H1 (cell line): ENCODE measurements around the gene TIMM29. TPM values are rescaled to one million over a fixed set of nuclear protein-coding genes. Genes with fewer than 3 reads are reported as not detected.

Experiments
- EGR1 ChIP-seq: IDR thresholded peaks from 2 replicates; pipeline ENCODE4 v1.6.1; 2011; ENCODE audit warnings: low read depth, low read length, borderline replicate concordance
- PHF8 ChIP-seq: fragments of 200-600 bp; sonication (generic); conservative IDR thresholded peaks from 2 replicates; pipeline ENCODE4 v1.7.1; 2012; ENCODE audit warnings: low read depth, mild to moderate bottlenecking, inconsistent platforms, low read length, moderate library complexity
- POLR2AphosphoS5 ChIP-seq: IDR thresholded peaks from 2 replicates; pipeline ENCODE4 v1.6.1; 2011; ENCODE audit warnings: low read depth, low read length
- RNF2 ChIP-seq: fragments of 200-900, 300-1000 bp; sonication (generic); IDR thresholded peaks from 2 replicates; pipeline ENCODE4 v1.7.1; 2016; ENCODE audit warnings: borderline replicate concordance, low read depth, mild to moderate bottlenecking, antibody characterized with exemption, low read length; ENCODE audit not compliant: poor library complexity, severe bottlenecking; ENCODE audit errors: missing control alignments
- SAP30 ChIP-seq: fragments of 300-600 bp; sonication (generic); IDR thresholded peaks from 2 replicates; pipeline ENCODE4 v1.7.1; 2012; ENCODE audit warnings: low read length, moderate library complexity, mild to moderate bottlenecking, inconsistent platforms; ENCODE audit not compliant: insufficient read depth, insufficient replicate concordance
- polyA plus RNA-seq, 7 experiments: library from polyadenylated mRNA; depleted of rRNA in 3 of 7; stranded (reverse) in 5 of 7; unstranded in 2 of 7; fragments of >200 nt in 5 of 7; fragments of 200-250 nt in 2 of 7; gene quantifications; 1 replicate in 5 of 7; 2 replicates in 1 of 7; 4 replicates in 1 of 7; pipeline versions ENCODE4 v1.2.1 to v1.2.3, GENCODE V29; 2011 to 2013; ENCODE audit warnings: missing spikeins in 2 of 7, mixed read lengths in 2 of 7
- total RNA-seq: library from RNA; stranded (reverse); fragmentation: NEBNext Ultra II Directional; extraction: Animal tissue kit (Norgen Biotek cat#: 25700); gene quantifications from 2 replicates; pipeline ENCODE4 v1.2.1, GENCODE V29; 2021
- TF ChIP-seq, protein P1 (sequence below): fragments of 300-600 bp; sonication (generic); IDR thresholded peaks from 2 replicates; pipeline ENCODE4 v1.7.1; 2012; ENCODE audit warnings: low read length, moderate library complexity, mild to moderate bottlenecking, inconsistent platforms; ENCODE audit not compliant: insufficient replicate concordance

TIMM29 gene
- total and polyA plus RNA-seq, 2 of the 8 experiments (the other 6 are each of a cell fraction or from before 2014, with no cell fraction given), result 15.9 to 24.0 TPM

DNA sequence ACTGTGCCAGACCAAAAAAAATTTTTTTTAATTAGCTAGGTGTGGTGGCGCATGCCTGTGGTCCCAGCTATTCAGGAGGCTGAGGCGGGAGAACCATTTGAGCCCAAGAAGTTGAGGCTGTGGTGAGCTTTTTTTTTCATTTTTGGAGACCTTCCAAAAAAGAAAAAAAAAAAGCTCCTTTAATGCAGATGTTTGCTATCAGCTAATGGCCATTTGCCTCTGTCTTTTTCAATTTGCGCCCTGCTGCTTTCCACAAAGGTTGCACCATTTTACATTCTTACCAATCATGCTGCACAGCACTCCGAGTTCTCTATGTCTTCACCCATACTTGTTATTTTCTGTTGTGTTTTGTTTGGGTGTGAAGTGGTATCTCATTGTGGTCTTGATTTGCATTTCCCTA, 16.7 kb downstream of the TIMM29 start (continued):
- TF ChIP-seq, protein P1, sequence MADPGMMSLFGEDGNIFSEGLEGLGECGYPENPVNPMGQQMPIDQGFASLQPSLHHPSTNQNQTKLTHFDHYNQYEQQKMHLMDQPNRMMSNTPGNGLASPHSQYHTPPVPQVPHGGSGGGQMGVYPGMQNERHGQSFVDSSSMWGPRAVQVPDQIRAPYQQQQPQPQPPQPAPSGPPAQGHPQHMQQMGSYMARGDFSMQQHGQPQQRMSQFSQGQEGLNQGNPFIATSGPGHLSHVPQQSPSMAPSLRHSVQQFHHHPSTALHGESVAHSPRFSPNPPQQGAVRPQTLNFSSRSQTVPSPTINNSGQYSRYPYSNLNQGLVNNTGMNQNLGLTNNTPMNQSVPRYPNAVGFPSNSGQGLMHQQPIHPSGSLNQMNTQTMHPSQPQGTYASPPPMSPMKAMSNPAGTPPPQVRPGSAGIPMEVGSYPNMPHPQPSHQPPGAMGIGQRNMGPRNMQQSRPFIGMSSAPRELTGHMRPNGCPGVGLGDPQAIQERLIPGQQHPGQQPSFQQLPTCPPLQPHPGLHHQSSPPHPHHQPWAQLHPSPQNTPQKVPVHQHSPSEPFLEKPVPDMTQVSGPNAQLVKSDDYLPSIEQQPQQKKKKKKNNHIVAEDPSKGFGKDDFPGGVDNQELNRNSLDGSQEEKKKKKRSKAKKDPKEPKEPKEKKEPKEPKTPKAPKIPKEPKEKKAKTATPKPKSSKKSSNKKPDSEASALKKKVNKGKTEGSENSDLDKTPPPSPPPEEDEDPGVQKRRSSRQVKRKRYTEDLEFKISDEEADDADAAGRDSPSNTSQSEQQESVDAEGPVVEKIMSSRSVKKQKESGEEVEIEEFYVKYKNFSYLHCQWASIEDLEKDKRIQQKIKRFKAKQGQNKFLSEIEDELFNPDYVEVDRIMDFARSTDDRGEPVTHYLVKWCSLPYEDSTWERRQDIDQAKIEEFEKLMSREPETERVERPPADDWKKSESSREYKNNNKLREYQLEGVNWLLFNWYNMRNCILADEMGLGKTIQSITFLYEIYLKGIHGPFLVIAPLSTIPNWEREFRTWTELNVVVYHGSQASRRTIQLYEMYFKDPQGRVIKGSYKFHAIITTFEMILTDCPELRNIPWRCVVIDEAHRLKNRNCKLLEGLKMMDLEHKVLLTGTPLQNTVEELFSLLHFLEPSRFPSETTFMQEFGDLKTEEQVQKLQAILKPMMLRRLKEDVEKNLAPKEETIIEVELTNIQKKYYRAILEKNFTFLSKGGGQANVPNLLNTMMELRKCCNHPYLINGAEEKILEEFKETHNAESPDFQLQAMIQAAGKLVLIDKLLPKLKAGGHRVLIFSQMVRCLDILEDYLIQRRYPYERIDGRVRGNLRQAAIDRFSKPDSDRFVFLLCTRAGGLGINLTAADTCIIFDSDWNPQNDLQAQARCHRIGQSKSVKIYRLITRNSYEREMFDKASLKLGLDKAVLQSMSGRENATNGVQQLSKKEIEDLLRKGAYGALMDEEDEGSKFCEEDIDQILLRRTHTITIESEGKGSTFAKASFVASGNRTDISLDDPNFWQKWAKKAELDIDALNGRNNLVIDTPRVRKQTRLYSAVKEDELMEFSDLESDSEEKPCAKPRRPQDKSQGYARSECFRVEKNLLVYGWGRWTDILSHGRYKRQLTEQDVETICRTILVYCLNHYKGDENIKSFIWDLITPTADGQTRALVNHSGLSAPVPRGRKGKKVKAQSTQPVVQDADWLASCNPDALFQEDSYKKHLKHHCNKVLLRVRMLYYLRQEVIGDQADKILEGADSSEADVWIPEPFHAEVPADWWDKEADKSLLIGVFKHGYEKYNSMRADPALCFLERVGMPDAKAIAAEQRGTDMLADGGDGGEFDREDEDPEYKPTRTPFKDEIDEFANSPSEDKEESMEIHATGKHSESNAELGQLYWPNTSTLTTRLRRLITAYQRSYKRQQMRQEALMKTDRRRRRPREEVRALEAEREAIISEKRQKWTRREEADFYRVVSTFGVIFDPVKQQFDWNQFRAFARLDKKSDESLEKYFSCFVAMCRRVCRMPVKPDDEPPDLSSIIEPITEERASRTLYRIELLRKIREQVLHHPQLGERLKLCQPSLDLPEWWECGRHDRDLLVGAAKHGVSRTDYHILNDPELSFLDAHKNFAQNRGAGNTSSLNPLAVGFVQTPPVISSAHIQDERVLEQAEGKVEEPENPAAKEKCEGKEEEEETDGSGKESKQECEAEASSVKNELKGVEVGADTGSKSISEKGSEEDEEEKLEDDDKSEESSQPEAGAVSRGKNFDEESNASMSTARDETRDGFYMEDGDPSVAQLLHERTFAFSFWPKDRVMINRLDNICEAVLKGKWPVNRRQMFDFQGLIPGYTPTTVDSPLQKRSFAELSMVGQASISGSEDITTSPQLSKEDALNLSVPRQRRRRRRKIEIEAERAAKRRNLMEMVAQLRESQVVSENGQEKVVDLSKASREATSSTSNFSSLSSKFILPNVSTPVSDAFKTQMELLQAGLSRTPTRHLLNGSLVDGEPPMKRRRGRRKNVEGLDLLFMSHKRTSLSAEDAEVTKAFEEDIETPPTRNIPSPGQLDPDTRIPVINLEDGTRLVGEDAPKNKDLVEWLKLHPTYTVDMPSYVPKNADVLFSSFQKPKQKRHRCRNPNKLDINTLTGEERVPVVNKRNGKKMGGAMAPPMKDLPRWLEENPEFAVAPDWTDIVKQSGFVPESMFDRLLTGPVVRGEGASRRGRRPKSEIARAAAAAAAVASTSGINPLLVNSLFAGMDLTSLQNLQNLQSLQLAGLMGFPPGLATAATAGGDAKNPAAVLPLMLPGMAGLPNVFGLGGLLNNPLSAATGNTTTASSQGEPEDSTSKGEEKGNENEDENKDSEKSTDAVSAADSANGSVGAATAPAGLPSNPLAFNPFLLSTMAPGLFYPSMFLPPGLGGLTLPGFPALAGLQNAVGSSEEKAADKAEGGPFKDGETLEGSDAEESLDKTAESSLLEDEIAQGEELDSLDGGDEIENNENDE, result no peak
- TF ChIP-seq PHF8, result no peak
- no peak for TF ChIP-seq RNF2
- TF ChIP-seq POLR2AphosphoS5, result no peak
- no peak for TF ChIP-seq EGR1
- TF ChIP-seq SAP30, result no peak
